Mesenchymal stem cell (in vitro differentiated cells and primary cell): Measurements from ENCODE around the gene SP9.

ENCODE experiments used
- DNase-seq: peaks from one replicate; pipeline ENCODE4 v3.0.0-alpha.2; 2013
- H2AFZ ChIP-seq: one replicate; pipeline ENCODE4 v1.6.1; 2013; ENCODE audit warnings: low read depth, mild to moderate bottlenecking, control low read depth, inconsistent platforms, low read length, moderate library complexity
- H2AK5ac ChIP-seq: 2 replicates; pipeline ENCODE4 v1.6.1; 2013; ENCODE audit warnings: low read length, moderate library complexity, mild to moderate bottlenecking, inconsistent platforms; ENCODE audit not compliant: severe bottlenecking
- H2BK120ac ChIP-seq: one replicate; pipeline ENCODE4 v1.6.1; 2013; ENCODE audit warnings: low read depth, mild to moderate bottlenecking, inconsistent platforms, low read length, moderate library complexity
- H2BK12ac ChIP-seq, 2 experiments: one replicate each; pipeline ENCODE4 v1.6.1; 2013; ENCODE audit warnings: inconsistent platforms in 2 of 2, low read length in 2 of 2, mild to moderate bottlenecking in 2 of 2, moderate library complexity in 2 of 2, control low read depth in 1 of 2
- H2BK15ac ChIP-seq: one replicate; pipeline ENCODE4 v1.6.1; 2013; ENCODE audit warnings: mild to moderate bottlenecking, low read depth, inconsistent platforms; ENCODE audit not compliant: poor library complexity, severe bottlenecking
- H2BK5ac ChIP-seq: 2 replicates; pipeline ENCODE4 v1.6.1; 2013; ENCODE audit warnings: low read depth, mild to moderate bottlenecking, low read length, control low read depth, inconsistent platforms; ENCODE audit not compliant: poor library complexity, severe bottlenecking
- H3K14ac ChIP-seq, 2 experiments: one replicate each; pipeline ENCODE4 v1.6.1; 2013; ENCODE audit warnings: inconsistent platforms in 2 of 2, low read length in 2 of 2, control low read depth in 1 of 2, mild to moderate bottlenecking in 1 of 2, moderate library complexity in 1 of 2
- H3K18ac ChIP-seq, 2 experiments: one replicate each; pipeline ENCODE4 v1.6.1; 2013; ENCODE audit warnings: inconsistent platforms in 2 of 2, low read length in 2 of 2, control low read depth in 1 of 2, low read depth in 1 of 2, mild to moderate bottlenecking in 1 of 2
- H3K23ac ChIP-seq, 2 experiments: one replicate each; pipeline ENCODE4 v1.6.1; 2013; ENCODE audit warnings: inconsistent platforms in 2 of 2, low read length in 2 of 2, mild to moderate bottlenecking in 2 of 2, moderate library complexity in 2 of 2, control low read depth in 1 of 2
- H3K27ac ChIP-seq: 2 replicates; pipeline ENCODE4 v1.5.1; 2013; ENCODE audit warnings: mild to moderate bottlenecking, moderate library complexity, low read length, control low read depth, inconsistent platforms; ENCODE audit not compliant: poor library complexity, severe bottlenecking
- H3K27me3 ChIP-seq, 2 experiments: 2 replicates each; pipeline versions ENCODE4 v1.6.1 to v1.7.0; 2013; ENCODE audit warnings: low read length in 2 of 2, mild to moderate bottlenecking in 2 of 2, moderate library complexity in 2 of 2, control low read depth in 1 of 2, inconsistent platforms in 1 of 2; ENCODE audit not compliant: control insufficient read depth in 1 of 2, insufficient read depth in 1 of 2
- H3K36me3 ChIP-seq, 2 experiments: 2 replicates each; pipeline versions ENCODE4 v1.6.1 to v1.7.0; 2013; ENCODE audit warnings: low read length in 2 of 2, control low read depth in 1 of 2, inconsistent platforms in 1 of 2, low read depth in 1 of 2, mild to moderate bottlenecking in 1 of 2; ENCODE audit not compliant: insufficient read depth in 2 of 2, control insufficient read depth in 1 of 2
- H3K4ac ChIP-seq, 2 experiments: one replicate each; pipeline ENCODE4 v1.6.1; 2013; ENCODE audit warnings: inconsistent platforms in 2 of 2, low read length in 2 of 2, mild to moderate bottlenecking in 2 of 2, moderate library complexity in 2 of 2, control low read depth in 1 of 2, low read depth in 1 of 2
- H3K4me1 ChIP-seq: 2 replicates; pipeline ENCODE4 v1.6.1; 2013; ENCODE audit warnings: low read depth, low read length, control low read depth; ENCODE audit not compliant: control insufficient read depth, insufficient read depth
- H3K4me2 ChIP-seq: 2 replicates; pipeline ENCODE4 v1.6.1; 2013; ENCODE audit warnings: low read length, mild to moderate bottlenecking, inconsistent platforms; ENCODE audit not compliant: poor library complexity, severe bottlenecking
- H3K4me3 ChIP-seq, 2 experiments: 2 replicates each; pipeline versions ENCODE4 v1.5.1 to v1.7.0; 2013; ENCODE audit warnings: low read length in 2 of 2, mild to moderate bottlenecking in 2 of 2, control low read depth in 1 of 2, low read depth in 1 of 2; ENCODE audit not compliant: insufficient read depth in 1 of 2
- H3K79me1 ChIP-seq: replicated peaks from 2 replicates; pipeline ENCODE4 v1.6.1; 2013; ENCODE audit warnings: mild to moderate bottlenecking, control low read depth, low read length, inconsistent platforms; ENCODE audit not compliant: poor library complexity, severe bottlenecking
- H3K9ac ChIP-seq: 2 replicates; pipeline ENCODE4 v1.7.0; 2013; ENCODE audit warnings: mild to moderate bottlenecking, low read length, moderate library complexity
- H3K9me3 ChIP-seq: 2 replicates; pipeline ENCODE4 v1.7.0; 2013; ENCODE audit warnings: mild to moderate bottlenecking, low read length; ENCODE audit not compliant: control insufficient read depth
- H4K8ac ChIP-seq: one replicate; pipeline ENCODE4 v1.6.1; 2013; ENCODE audit warnings: inconsistent platforms, mild to moderate bottlenecking, low read length, moderate library complexity
- H4K91ac ChIP-seq: one replicate; pipeline ENCODE4 v1.6.1; 2013; ENCODE audit warnings: mild to moderate bottlenecking, low read length, inconsistent platforms
- WGBS: methylation state at CpG from one replicate; pipeline ENCODE4 v1.1.7; 2013; ENCODE audit warnings: mixed read lengths; 5-methylcytosine and 5-hydroxymethylcytosine counted together

The SP9 gene

DNA sequence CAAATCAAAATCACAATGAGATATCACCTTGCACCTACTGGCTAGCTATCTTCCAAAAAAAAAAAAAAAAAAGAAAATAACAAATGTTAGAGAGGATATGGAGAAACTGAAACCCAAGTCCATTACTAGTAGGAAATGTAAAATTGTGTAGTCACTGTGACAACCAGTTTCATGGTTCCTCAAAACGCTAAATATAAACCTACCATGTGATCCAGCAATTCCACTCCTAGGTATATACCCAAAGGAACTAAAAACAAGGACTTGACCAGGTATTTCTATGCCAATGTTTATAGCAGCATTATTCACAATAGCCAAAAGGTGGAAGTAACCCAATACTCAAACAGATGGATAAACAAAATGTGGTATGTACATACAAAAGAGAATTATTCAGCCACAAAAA is 49.0 kb downstream of the SP9 start:
- Histone ChIP-seq H3K36me3 (peaks cover 10 to 79% of the 10 kb centered on the region in 2 experiments), H3K4me2 (no peak overlapping the region), H3K23ac (no peak overlapping the region), H2BK12ac (no peak overlapping the region), H3K4me3 (no peak overlapping the region), H3K4ac (no peak overlapping the region), H2BK120ac (no peak overlapping the region), H2AK5ac (no peak overlapping the region), H3K18ac (no peak overlapping the region), H3K9me3 (no peaks in the 10 kb centered on the region), H3K27ac (no peak overlapping the region), H2BK15ac (no peak overlapping the region), H2AFZ (no peak overlapping the region), H4K91ac (no peak overlapping the region), H4K8ac (no peak overlapping the region), H3K14ac (no peak overlapping the region), H2BK5ac (no peak overlapping the region), H3K79me1 (peaks cover 14% of the 10 kb centered on the region), H3K4me1 (no peaks in the 10 kb centered on the region), H3K9ac (no peak overlapping the region), H3K27me3 (no peaks in the 10 kb centered on the region)
- DNase-seq = no peak
- WGBS = 100% methylated on average over 1 of the region's 1 CpG

GRCh38 chr2:174385201-174385600 is 50.4 kb downstream of the SP9 start:
- no peak for DNase-seq
- H3K27me3 ChIP-seq = no peaks in the 10 kb centered on the region
- no peak overlapping the region for H3K4me2 ChIP-seq
- H3K18ac ChIP-seq = no peak overlapping the region
- no peak overlapping the region for H4K8ac ChIP-seq
- no peak overlapping the region for H2AFZ ChIP-seq
- H3K4me3 ChIP-seq = no peak overlapping the region
- peaks cover 16 to 76% of the 10 kb centered on the region in 2 experiments for H3K36me3 ChIP-seq
- no peak overlapping the region for H3K27ac ChIP-seq
- H2BK120ac ChIP-seq = no peak overlapping the region
- WGBS = 100% methylated on average over 2 of the region's 3 CpGs
- no peak overlapping the region for H2BK5ac ChIP-seq
- no peak overlapping the region for H2AK5ac ChIP-seq
- H2BK12ac ChIP-seq = no peak overlapping the region
- H3K4ac ChIP-seq = no peak overlapping the region
- H3K23ac ChIP-seq = no peak overlapping the region
- no peaks in the 10 kb centered on the region for H3K9me3 ChIP-seq
- H3K4me1 ChIP-seq = no peaks in the 10 kb centered on the region
- H3K9ac ChIP-seq = no peak overlapping the region
- peaks cover 20% of the 10 kb centered on the region for H3K79me1 ChIP-seq
- H4K91ac ChIP-seq = no peak overlapping the region
- no peak overlapping the region for H2BK15ac ChIP-seq
- H3K14ac ChIP-seq = no peak overlapping the region
